Activated T-cell treated with anti-CD3 and anti-CD28 coated beads, Interleukin-2, amount 50 U/mL, for 4 hours (primary cell): ENCODE results near the gene IFT25. TPM values are rescaled to one million over a fixed set of nuclear protein-coding genes. Genes with fewer than 3 reads are reported as not detected.

Source experiments
- ATAC-seq, 2 donors: fragments of 200-7000 bp; cut with Tn5 transposase; one replicate each; pipeline ENCODE4 v1.10.0; 2021
- DNase-seq: peaks from one replicate; pipeline ENCODE4 v3.0.0-alpha.2; 2020
- H3K27me3 Mint-ChIP-seq: one replicate; pipeline ENCODE4 v1.8.0; 2021; ENCODE audit warnings: low read depth, mixed read lengths
- H3K36me3 Mint-ChIP-seq: one replicate; pipeline ENCODE4 v1.8.0; 2022; ENCODE audit warnings: mixed read lengths; ENCODE audit not compliant: insufficient read depth
- H3K4me1 Mint-ChIP-seq: one replicate; pipeline ENCODE4 v1.8.0; 2021; ENCODE audit warnings: low read depth, mixed read lengths
- H3K4me3 Mint-ChIP-seq: one replicate; pipeline ENCODE4 v1.8.0; 2021; ENCODE audit warnings: mild to moderate bottlenecking, moderate library complexity, mixed read lengths
- H3K9me3 Mint-ChIP-seq: one replicate; pipeline ENCODE4 v1.8.0; 2021; ENCODE audit warnings: mixed read lengths
- total RNA-seq, 3 donors: library from RNA; stranded (reverse); gene quantifications; one replicate each; pipeline ENCODE4 v1.2.1, GENCODE V29; 2021

IFT25 gene
- total RNA-seq, 3 donors from 2014 or later: 26.0 to 31.5 (median 28.1) TPM

DNA sequence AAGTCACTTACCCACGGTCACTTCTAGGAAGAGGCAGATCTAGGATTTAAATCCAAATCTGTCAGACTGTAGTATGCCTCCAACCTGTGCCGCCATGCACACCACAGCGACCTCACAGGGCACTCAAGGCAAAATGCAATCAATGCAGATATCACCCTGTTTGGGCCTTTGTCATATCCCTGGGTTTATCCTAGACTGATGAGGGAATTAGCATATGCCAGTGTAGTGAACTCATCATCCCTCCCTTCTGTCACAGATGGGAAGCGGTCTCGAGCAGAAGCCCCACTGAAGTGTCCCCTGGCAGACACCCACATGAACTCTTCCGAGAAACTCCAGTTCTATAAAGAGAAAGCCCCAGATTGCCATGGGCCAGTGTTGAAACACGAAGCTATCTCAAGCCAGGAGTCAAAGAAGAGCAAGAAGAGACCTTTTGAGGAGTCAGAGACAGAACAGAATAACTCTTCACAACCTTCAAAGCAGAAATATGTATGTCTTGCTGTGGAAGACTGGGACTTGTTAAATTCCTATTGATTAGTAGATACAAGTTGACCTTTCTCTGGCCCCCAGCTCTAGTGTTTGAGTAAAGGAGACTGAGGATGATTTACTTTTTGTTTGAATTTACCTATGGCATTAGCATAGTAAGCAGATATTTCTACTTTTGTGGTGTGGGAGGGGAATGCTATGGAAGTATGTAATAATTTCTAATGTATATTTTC, 22.1 kb upstream of the IFT25 start:
- Mint-ChIP-seq H3K36me3 (peaks cover 47% of the 10 kb centered on the region), H3K4me3 (no peak overlapping the region), H3K9me3 (no peaks in the 10 kb centered on the region), H3K27me3 (no peaks in the 10 kb centered on the region), H3K4me1 (no peaks in the 10 kb centered on the region)
- no peak for ATAC-seq
- no peak for DNase-seq

DNA sequence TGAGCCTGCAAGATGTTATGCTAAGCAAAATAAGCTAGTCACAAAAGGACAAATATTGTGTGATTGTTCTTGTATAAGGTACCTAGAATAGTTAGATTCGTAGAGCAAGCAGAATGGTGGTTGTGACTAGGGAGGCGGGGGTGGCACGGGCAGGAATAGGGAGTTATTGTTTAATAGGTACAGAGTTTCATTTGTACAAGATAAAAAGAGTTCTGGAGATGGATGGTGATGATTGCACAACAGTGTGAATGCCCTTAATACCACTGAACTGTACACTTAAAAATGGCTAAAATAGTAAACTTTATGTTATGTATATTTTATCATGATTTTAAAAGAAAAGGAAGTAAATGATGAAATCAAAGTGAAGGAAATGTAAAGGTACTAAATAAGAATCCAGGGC, 21.3 kb upstream of the IFT25 start:
- Mint-ChIP-seq H3K4me1 (no peaks in the 10 kb centered on the region), H3K27me3 (no peaks in the 10 kb centered on the region), H3K4me3 (no peak overlapping the region), H3K36me3 (peaks cover 49% of the 10 kb centered on the region), H3K9me3 (no peaks in the 10 kb centered on the region)
- DNase-seq: no peak
- no peak for ATAC-seq

DNA sequence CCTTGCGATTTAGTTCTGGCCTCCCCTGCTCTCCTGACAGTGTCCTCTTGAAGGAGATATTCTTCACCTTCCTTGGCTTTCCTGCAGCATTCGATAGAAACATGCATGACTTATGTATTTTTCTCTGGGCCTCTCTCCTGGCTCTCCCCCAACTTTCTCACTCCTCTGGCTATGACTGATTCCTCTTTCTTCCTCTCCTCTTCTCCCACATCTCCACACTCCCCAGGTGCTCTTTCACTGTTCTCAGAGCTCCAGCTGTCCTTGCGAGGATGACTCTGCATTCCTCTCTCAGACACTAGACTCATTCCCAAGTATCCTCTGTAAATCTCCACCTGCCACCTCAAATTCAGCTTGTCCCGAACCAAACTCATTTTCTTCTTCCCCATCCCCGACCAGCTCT, 18.6 kb upstream of the IFT25 start:
- no peak for DNase-seq
- Mint-ChIP-seq H3K9me3 (no peaks in the 10 kb centered on the region), H3K4me3 (no peak overlapping the region), H3K36me3 (peaks cover 50% of the 10 kb centered on the region), H3K27me3 (no peaks in the 10 kb centered on the region), H3K4me1 (no peaks in the 10 kb centered on the region)
- no peak for ATAC-seq

DNA sequence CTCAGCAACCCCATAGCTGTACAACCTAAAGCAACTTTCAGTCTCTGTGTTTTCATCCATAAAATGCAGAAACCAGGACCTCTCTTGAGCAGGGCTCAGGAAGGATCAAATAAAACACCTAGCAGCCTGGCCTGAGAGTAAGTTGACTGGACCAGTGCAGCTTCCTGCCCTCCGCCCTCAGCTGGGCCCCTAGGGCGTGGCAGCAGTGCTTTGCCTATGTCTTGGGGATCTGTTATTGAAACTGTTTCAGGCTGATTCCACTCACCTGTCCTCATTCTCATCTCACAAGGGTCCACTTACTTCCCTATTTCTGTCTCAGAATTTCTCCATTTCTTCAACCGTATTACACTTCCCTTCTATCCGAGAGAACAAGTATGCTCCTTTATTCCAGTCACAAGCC, 18.0 kb upstream of the IFT25 start:
- DNase-seq (no peak), ATAC-seq (no peak)
- Mint-ChIP-seq H3K9me3 (no peaks in the 10 kb centered on the region), H3K4me1 (no peaks in the 10 kb centered on the region), H3K4me3 (no peak overlapping the region), H3K27me3 (no peaks in the 10 kb centered on the region), H3K36me3 (peaks cover 47% of the 10 kb centered on the region)

DNA sequence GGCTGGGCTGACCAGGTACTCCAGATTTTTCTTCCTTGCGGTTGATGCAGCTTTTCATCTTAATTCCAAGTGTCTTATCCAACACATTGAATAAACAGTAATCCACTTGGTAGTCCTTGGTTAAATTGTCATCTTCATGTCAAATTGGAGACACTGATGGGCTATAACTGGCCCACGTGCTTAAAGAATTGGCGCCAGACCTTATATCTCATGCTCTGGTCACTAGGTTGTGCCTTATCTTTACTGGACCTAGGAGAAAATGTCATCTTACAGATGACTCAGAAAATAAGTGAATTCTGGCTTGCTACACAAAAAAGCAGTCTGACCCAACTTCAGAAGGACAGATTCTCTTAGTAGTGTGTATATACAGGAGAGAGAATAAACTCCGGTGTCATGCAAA, 16.9 kb upstream of the IFT25 start:
- no peaks in the 10 kb centered on the region for H3K27me3 Mint-ChIP-seq
- ATAC-seq (no peak), DNase-seq (no peak)
- no peaks in the 10 kb centered on the region for H3K4me1 Mint-ChIP-seq
- peaks cover 40% of the 10 kb centered on the region for H3K36me3 Mint-ChIP-seq
- H3K9me3 Mint-ChIP-seq: no peaks in the 10 kb centered on the region
- no peak overlapping the region for H3K4me3 Mint-ChIP-seq

DNA sequence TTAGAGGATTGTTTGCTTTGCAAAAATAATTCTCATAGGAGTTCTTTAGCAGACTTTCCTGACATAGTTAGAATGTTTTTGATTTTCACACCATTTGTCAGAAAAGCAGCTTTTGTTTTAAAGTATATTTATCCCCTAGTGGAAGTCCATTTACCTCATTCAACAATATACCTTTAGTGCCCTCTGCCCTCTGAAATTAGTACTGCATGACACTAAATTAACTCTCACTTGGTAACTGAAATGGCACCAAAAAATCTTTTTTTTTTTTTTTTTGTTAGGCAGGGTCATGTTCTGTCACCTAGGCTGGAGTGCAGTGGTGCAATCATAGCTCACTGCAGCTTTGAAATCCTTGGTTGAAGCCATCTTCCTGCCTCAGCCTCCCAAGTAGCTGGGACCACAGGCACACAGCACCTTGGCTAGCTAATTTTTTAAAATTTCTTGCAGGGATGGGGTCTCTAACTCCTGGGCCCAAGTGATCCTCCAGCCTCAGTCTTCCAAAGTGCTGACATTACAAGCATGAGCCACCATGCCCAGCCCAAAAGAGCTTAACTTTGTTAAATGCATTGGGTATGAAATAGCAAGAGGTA, 14.3 kb upstream of the IFT25 start:
- peak in 1 of 2 donors; percentile 50 for ATAC-seq

DNA sequence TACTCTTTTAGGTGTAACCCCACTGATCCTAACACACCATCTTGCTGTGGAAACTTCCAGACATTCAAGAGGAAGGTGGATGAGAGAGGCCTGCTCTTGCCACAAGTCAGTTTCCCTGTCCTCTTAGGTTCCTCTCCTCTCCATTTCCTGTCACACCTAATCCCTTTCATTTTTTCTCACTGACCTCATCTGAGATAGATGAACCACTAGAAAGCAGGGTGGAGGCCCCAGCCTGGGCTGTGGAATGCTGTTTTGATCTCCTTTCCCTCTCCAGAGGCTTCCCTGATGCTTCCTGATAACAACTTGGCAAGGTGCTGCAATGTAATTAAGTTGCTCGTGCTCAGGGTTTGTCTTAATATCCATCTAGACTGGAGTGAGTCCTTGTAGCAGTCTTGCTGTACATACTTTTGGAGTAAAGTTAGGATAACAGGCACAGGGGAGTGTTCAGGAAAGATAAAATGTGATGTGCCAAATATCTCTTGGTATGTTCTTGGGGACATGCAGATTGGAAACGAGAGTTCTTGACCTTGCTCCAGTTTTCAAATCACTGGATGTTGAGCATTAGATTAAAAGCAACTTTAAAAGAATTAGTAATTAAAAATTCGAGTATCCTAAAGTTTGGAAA, 11.8 kb upstream of the IFT25 start:
- peaks cover 21% of the 10 kb centered on the region for H3K36me3 Mint-ChIP-seq
- no peak for ATAC-seq
- peaks cover 6% of the 10 kb centered on the region for H3K4me1 Mint-ChIP-seq
- H3K9me3 Mint-ChIP-seq: no peaks in the 10 kb centered on the region
- H3K4me3 Mint-ChIP-seq: no peak overlapping the region
- H3K27me3 Mint-ChIP-seq: no peaks in the 10 kb centered on the region
- DNase-seq: no peak

More for the DNA sequence above, 14.3 kb upstream of the IFT25 start:
- DNase-seq: no peak
- no peak overlapping the region for H3K4me3 Mint-ChIP-seq
- H3K4me1 Mint-ChIP-seq: peaks cover 6% of the 10 kb centered on the region
- no peaks in the 10 kb centered on the region for H3K27me3 Mint-ChIP-seq
- H3K36me3 Mint-ChIP-seq: peaks cover 29% of the 10 kb centered on the region
- no peaks in the 10 kb centered on the region for H3K9me3 Mint-ChIP-seq

DNA sequence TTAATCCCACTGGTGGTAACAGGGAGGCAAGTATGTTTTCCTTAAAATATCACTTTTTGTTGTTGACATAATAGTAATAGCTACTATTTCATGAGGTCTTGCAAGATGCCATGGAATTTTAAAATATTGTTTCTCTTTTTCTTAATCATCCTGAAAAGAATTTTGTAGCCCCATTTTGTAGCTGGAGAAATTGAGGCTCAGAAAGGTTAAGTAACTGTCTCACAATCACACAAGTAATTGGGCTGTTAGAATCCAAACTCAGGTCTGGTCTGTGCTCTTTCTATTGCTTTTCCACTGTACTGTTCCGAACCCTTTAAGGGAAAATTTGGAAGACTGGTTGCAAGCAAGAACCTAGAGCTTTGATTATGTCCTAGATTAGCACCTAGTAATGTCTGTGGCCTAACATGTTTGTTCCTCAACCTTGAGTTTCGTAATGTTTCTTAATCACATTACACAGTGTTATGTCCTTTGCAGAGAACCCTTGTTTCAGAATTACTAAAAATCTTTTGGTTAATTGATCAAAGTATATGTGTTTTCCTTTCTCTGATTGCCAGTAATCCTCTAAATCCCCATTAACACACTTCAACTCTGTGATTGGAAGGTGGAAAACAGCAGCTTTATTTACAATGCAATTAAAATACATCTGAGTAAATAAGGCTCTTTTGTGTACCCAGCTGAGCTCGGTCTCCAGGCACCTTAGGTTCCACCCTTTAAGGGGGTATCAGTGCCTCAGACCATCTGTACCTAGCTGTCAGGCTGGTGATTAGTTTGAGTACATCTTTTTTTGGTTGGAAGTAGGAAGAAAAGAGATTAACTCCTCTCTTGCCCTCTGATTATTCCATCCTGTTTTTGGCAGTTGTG, 11.0 kb upstream of the IFT25 start:
- H3K27me3 Mint-ChIP-seq: no peaks in the 10 kb centered on the region
- peaks cover 19% of the 10 kb centered on the region for H3K36me3 Mint-ChIP-seq
- ATAC-seq (no peak), DNase-seq (no peak)
- no peak overlapping the region for H3K4me3 Mint-ChIP-seq
- H3K9me3 Mint-ChIP-seq: no peaks in the 10 kb centered on the region
- H3K4me1 Mint-ChIP-seq: peaks cover 6% of the 10 kb centered on the region

DNA sequence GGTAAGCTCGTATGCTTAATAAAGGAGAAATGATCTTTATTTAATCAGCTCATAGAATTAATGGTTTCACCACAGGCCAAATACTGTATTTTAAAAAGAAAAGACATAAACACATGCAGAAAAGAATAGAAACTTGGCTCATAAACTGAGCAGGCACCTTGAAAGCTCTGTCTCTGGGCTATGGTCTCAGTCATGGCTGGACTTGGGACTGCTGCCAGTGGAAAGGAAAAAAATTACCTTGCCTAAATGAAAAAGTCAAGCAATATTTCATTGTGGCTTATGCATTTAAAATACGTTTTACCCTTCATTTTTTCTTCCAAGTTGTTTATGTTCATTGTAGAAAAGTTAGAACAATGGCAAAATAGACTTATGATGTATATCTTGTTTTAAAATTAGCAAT, 8.6 kb upstream of the IFT25 start:
- DNase-seq: no peak
- Mint-ChIP-seq H3K27me3 (no peaks in the 10 kb centered on the region), H3K36me3 (peaks cover 14% of the 10 kb centered on the region), H3K4me1 (peaks cover 6% of the 10 kb centered on the region), H3K9me3 (no peaks in the 10 kb centered on the region), H3K4me3 (no peak overlapping the region)
- no peak for ATAC-seq

DNA sequence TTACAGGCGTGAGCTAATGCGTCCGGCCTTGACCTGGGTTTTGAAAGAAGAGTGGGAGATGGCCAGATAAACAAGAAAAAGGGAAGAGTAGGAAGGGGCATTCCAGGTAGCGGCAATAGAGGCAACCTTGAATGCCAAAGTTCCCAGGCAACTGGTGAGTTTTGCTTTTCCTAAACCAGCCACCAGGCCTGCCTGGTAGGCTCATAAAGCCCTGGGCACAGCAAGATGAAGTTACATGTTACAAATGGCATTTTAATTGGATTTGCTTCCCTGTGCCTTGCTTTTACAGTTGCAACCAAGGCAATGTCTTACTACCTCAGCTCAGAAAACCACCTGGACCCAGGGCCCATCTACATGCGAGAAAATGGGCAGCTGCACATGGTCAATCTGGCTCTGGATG, 6.2 kb upstream of the IFT25 start:
- Mint-ChIP-seq H3K9me3 (no peaks in the 10 kb centered on the region), H3K4me3 (no peak overlapping the region), H3K36me3 (peaks cover 10% of the 10 kb centered on the region), H3K4me1 (peaks cover 9% of the 10 kb centered on the region), H3K27me3 (no peaks in the 10 kb centered on the region)
- DNase-seq (no peak), ATAC-seq (no peak)

DNA sequence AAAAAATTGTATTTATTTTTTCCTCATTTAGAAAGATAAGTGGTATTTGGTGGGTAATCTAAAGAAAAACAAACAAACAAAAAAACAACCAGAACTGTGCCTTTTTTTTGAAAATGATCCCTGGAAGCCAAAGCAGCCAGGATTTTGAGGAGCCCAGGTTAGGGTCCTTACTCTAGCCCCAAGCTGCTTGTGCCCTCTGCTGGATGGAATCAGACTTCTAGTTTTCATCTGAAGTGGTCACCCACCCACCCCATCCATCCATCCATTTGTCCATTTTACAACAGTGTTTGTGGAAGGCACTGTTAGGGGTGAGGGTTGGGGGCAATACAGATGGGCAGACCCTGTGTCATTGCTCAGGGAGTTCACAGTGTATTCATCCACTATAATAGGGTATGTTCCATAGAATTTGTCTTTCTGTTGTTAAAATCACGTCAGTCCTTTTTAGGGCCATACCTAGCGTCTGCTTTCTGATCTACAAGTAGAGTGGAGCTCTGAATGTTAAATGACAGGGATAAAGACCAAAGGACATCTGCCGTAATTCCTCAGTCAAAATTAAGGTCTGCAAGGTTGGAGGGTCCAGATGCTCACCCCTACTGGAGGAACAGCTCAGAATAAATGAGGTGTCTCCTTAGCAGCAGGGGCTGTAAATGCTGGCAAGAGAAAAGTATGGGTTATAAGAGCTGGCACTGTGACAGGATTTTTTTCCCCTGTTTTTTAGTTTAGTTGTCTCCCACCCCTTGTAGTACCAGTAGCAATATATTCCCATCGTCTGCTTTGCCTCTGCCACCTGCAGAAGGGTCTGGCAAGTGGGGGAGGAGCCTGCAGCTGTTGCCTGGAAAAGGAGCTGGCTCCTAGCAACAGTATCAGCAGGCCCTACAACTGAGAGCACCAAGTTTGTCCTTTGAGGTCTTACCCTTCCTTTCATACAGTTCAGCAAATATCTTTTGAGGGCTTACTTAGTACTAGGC, 3.8 kb upstream of the IFT25 start:
- Mint-ChIP-seq H3K36me3 (peaks cover 10% of the 10 kb centered on the region), H3K9me3 (no peaks in the 10 kb centered on the region), H3K4me3 (no peak overlapping the region), H3K27me3 (no peaks in the 10 kb centered on the region), H3K4me1 (peaks cover 18% of the 10 kb centered on the region)
- ATAC-seq (no peak), DNase-seq (no peak)

DNA sequence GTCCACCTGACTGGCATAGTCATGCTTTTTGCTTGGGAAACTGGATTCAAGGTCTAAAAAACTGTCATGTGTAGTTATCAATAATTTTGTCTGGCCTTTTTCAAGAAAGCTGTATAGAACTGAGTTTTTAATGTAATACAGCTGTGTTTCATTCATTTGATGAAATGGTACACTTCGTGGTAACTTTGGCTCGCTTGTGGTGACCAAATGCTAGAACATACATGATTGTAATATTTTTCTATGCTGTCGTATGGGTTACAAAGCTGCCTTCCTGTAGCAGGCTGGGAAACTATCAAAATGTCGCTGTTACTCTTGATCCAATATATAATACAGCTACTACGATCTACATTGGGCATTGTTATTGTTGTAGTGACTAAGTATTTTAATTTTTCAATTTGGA, 2.8 kb upstream of the IFT25 start:
- Mint-ChIP-seq H3K4me3 (no peak overlapping the region), H3K9me3 (no peaks in the 10 kb centered on the region), H3K4me1 (peaks cover 25% of the 10 kb centered on the region), H3K27me3 (no peaks in the 10 kb centered on the region), H3K36me3 (peaks cover 4% of the 10 kb centered on the region)
- no peak for ATAC-seq
- DNase-seq: no peak

DNA sequence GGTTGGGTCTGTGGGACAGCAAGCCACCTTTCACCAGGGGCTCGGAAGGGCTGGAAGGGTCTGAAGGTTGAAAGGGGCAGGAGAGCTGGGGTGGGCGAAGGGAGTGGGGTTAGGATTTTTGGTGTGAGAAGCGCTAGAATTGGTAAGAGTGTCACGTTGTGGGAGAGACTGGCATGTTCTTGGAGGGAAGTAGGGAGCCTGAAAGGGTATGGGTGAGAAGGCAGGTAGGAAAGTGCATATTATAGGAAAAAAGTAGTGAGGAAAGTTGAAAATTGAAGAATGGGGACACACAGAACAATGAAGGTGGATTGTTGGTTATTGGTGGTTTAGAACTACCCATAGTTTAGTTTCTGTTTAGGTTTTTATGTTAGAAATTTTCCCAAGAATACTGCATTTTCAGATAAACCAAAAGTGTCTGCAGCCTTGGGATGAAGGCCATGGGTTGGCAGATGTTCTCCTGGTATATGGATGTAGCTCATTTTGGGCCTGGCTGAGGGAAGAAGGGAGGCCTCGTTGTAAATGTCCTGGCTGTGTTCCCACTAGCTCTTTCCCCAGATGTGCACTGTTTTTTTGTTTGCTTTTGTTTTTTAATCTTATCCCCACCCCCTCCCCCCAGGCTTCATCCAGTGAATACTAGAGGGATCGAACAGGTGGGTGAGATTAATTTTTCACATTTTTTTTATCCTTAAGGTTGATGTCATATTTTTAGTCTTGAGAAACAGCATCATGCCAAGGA, 1.8 kb upstream of the IFT25 start:
- Mint-ChIP-seq H3K27me3 (no peaks in the 10 kb centered on the region), H3K36me3 (peaks cover 2% of the 10 kb centered on the region), H3K4me3 (peak overlapping the region; percentile 79), H3K9me3 (no peaks in the 10 kb centered on the region), H3K4me1 (peaks cover 35% of the 10 kb centered on the region)
- ATAC-seq: no peak
- no peak for DNase-seq
